ENCODE measurements around the gene USH2A.

DNA sequence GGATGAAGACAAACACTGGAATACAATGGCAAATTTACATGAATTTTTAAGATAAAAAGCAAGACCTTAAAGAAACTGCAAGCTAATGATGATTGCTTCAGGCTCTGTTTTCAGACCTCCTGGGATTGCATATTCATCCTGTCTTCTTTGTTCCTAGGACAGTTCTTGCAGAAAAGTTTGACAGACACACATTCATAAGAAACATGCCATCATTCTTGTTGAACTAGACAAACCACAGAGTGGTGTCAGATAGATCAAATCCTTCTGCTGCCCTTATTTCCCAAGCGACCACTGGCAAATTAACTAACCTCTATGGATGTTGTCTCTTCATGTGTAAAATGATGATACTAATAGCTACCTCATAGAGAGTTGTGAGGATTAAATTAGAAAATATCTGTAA is 674.8 kb downstream of the USH2A start:
- TF ChIP-seq CTCF (IDR thresholded peaks at IDR 0.05; ENCODE audit: insufficient read depth, low read depth, low read length): no peak
- no peak for TF ChIP-seq EZH2 (IDR thresholded peaks at IDR 0.05; ENCODE audit: insufficient read depth, low read length)
